DLD1 (cell line): ENCODE measurements around the gene NR4A2.

Experiments
- in situ Hi-C: cut with HindIII; loops from 2 replicates; pipeline ENCODE4 v1.10.0; 2017; ENCODE audit warnings: low sequenced_read_pairs

Gene NR4A2

DNA sequence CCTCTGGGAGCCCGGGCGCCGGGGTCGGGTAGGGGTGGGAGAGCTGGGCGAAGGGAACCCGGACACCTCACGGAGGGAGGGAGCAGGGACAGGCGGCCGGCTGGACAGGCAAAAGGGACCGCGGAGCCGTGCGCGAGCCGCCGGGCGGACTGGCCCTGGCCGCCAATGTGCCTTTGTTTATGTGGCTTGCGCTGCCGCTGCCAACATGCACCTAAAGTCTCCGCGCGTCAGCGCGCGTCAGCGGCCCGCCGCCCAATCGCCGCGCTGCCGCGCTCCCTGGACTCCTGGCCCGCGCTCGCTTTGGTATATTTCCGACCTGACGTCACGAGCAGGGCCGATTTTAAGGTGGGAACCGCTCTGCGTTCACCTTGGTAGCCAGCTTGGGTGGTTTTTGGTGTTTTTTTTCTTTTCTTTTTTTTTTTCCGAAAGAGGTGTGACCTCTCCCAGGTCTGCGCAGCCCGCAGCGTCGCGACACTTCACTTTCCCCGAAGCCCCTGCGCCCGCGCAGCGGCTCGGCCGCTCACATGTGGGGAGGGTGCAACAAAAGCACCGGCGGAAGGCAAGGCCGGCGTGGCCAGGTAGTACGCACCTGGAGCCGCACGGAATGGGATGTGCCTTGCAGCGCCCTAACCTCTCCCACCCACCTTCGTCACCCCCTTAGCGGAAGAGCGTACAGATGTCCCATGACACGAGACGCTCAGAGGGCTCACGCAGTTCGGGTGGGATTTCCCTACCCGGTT is at the start of gene NR4A2:
TSS of gene NR4A2 (minus strand) at position 188 of the 740 bp plus-strand sequence. CDS start 2,535 bp downstream, outside the sequence.
- in situ Hi-C loops = no loop called here

DNA sequence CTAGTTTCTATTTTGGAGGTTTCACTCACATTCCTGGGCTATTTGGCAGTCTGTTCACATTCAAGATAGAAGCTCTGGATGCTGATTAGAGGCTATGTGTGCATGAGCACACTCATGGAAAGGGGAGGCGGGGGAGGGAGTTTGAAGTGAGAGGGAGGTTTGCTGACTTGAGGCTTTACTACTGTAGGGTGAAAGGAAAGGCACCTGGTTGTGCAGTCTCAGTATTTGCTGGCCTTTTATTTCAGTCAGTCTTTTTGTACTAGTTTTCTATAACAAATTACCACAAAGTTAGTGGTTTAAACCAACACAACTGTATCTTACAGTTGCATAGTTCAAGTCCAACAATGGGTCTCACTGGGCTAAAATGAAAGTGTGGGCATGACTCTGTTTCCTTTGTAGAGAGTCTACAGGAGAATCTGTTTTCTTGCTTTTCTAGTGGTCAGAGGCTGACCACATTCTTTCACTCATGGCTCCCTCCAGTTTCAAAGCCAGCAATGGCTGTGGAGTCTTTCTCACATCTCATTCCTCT is 47.7 kb upstream of the NR4A2 start:
- in situ Hi-C loops = no loop called here

DNA sequence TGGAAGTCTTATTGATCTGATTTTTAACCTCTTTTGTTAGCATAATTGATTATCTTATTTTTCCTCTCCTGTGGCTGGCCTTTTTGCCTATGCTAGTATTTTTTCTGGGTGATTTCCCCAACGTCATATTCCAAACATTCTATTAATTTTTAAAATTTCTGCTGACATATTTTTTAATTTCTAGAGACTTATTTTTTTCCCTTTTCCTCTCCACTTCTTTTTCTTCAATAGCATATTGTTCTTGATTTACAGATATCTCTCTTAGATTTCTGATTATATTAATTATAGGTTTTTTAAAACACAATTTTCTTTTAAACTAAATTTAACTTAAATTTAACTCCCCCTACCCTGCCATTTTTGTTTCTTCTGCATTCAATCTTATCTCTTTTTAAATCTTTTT is 47.2 kb upstream of the NR4A2 start:
- in situ Hi-C loops = no loop called here

DNA sequence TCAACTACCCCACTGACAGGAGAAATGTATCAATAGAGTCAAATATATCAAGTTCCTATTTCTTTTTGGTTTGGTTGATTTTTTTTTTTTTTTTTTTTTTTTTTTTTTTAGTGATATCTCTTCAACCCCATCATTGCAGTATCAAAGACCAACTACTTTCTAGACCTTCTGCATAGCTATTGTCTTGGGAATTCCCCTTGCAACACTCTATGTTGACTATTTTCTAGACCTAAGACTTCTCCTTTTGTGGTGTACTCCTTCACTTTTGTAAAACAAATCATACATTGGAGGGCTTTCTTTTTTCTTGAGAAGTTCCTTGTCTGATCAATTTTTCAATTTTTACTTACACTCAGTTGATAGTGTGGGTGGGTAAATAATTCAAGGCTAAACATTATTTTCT is 46.5 kb upstream of the NR4A2 start:
- in situ Hi-C loops = no loop called here

DNA sequence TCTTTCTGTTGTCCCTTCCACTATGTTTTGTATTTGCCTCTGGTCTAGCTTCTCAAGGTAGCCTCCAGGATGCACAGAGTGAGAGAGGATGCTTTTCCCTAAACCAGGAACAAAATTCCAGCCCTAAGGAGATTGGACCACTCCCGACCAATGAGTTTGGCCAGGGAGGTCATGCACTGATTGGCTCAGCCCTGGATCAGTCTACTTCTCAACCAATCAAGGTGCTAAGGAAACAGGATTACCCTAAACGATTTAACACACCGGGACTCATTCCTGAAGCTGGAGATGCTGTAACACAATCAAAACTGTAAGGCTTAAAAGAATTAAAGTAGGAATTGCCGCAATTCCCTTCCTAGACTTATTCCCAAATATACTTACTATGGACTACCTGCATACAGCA is 34.2 kb upstream of the NR4A2 start:
- in situ Hi-C loops = no loop called here

DNA sequence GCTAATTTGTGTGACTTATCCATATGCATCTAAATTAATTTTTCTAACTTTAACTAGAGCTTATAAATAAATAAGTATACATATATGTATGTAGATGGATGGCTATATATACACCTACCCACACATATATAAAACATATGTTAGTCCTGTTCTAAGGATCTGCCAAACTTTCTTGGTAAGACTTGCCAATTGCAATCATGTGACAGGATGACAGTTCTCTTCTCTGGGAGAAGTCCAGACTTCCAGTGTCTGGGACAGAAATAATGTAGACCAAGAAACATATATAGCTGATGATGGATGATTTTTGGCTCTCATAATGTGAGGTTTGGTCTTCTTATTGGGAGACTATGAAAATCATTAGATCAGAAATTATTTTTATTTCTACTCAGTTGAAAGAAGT is 30.6 kb upstream of the NR4A2 start:
- in situ Hi-C loops = no loop called here

DNA sequence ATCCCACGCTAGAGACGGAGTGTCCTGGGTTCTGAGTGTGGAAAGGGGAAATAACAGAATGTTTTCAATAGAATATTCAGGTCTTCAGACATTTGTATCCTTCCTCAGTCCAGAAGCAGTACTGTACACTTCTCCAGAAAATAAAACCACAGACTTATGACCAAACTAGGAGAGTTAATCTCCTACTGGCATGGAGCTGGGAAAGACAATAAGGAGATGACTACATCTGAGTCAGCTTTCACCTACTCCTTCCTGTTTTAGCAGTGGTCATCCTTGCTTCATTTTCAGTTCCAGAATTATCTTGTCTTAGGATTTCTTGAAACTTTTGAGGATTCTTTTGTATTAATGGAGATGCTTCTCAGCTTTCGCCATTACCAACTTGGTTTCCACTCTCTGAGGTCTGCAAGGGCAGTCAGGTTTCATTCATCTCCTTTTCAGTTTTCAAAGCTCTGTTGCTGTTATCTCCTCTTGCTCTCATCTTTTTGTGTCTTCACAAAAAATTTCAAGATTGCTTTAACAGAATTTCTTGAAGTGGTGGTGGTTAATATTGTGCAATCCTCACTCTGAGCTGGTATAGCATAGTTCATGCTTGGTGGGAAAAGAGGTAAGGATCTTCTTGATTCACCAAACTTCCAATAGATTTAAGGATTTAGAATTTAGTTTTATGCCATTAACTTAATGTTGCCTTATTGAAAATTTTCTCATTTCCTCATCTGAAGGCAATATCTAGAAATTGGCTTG is 23.7 kb upstream of the NR4A2 start:
- in situ Hi-C loops = no loop called here

DNA sequence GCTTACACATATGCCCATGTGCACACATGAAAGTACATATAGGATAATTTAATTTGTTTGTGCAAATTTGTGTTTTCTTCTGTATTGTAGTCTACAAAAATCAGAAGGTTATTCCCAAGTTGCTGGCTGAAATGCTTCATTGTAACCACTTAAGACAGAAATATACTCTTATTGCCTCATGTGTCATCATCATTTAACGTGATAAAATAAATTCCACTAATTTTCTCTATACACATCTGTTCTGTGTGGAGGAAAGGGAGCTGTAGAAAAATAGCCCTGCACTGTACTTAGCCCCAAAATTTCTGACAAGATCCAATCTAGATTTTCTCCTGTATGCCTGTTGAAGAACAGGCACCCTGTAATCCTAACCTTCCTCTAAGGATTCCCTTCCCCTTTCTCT is 20.4 kb upstream of the NR4A2 start:
- in situ Hi-C loops = no loop called here

DNA sequence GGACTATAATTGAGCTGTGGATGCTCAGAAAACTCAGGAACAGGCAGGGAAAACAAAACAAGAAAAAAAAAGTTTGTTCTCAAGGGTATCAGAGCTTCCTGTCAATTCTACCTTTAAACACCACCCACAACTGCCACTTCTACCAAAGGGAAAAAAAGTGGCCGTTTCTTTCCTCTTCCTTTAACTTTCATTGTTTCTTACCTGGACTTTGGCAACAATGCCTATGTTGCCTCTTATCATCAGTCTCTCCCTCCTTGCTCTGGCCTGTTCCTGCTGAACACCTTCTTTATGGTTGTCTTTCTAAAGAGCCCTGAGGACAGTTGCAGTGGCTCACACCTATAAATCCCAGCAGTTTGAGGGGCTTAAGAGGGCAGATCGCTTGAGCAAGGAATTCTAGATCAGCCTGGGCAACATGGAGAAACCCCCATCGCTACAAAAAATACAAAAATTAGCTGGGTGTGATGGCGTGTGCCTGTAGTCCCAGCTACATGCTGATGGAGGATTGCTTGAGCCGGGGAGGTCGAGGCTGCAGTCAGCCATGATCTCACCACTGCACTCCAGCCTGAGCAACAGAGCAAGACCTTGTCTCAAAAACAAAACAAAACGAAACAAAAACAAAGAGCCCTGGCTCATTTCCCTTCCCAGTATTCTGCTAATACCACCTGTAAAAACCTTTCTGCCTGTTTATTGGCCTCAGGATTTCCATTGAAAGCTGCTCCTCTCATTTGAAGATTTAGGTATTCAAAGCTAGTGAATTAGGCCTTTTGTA is 18.0 kb upstream of the NR4A2 start:
- in situ Hi-C loops = no loop called here

DNA sequence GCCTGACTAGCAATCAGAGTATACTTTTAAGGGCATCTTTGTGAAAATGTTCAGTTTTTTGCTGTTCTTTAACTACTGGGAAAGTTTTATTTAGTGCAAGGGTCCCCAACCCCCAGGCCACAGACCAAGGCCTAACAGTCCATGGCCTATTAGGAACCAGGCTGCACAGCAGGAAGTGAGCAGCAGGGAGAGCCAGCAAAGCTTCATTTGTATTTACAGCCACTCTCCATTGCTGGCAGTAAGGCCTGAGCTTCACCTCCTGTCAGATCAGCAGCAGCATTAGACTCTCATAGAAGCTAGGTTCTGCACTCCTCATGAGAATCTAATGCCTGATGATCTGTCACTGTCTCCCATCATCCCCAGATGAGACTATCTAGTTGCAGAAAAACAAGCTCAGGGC is 17.1 kb upstream of the NR4A2 start:
- in situ Hi-C loops = no loop called here

DNA sequence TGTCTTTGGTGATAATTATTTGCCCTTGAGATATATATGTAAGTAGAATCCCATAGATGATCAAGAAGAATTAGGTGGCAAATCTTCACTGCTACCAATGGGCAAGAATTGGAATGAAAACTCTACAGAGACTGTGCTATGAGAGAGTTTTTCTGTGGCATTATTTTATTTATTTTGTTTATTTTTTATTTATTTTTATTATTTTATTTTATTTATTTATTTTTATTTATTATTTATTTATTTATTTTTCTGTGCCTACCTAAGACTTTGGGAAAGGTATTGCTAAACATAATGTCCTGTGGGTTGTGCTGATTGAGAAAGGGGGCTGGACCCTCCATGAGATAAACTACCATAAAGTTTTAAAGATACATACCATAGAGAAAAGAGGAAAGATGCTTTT is 16.6 kb upstream of the NR4A2 start:
- in situ Hi-C loops = no loop called here

DNA sequence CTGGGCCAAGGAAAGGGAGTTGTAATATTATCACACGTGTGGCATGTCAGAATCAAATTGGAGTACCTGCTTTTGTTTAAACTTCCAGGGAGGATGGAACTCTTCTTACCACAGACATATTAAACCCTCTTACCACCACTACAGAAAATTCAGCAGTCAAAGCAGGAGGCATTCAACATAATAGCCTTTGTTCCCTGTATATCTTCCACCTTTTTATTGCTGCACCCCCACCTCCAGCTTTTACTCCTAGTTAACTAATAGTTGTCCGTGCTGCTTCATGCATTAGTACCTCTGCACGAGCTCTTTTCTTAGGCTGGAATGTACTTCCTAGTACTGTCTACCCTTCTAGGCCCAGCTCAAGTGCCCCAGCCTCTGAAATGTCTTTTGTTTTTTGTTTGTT is 14.9 kb upstream of the NR4A2 start:
- in situ Hi-C loops = no loop called here

DNA sequence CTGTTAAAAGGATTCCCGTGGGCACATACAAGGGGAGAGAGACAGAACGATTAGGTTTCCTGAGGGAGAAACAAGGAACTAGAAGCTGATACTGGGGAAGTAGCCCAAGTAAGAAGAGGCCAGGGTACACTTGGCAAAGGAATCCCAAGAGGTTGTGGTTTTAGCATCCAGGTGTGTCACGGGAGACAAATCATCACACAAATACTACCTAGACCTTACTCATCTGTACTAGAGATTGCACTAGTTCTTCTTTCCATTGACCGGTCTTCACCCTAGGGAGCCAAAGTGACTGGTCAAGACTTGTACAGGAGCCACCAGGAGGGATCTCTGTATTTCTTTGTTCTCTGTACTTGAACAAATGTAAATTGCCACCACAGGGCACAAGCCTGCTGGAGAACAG is 14.2 kb upstream of the NR4A2 start:
- in situ Hi-C loops = no loop called here

DNA sequence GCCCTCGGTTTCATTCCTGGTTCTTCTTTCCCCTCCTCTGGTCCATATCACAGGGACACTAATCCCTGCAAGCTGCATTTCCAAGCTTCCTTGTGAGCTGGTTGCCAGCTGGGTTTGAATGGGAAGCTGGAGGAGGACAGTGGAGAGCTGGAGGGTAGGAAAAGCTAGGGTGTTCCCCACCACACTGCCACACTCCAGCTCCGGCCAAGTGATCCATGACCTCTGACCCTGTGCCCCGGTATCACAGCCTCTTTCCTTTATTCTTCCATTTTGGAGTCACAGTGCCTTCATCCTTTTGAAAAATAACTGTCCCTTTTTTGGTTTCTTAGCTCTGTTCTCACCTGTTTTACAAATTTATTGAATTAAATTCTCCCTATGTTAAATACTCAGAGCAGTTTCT is 13.1 kb upstream of the NR4A2 start:
- in situ Hi-C loops = no loop called here

DNA sequence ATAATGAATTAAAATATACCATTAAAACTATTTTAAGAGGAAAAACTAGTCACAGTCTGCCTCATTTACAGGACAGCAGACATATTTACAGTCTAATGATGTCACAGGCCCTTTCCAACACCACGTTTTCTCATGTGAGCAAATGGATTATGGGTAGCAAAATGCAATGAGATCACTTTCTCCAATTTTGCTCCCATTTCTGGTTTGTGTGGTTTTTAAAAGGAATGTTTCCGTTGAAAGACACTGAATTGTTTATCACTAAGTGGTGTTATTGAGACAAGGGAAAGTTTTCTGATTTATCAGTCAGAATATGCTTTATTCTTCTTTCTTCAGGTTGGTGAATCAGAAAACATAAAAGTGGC is 11.4 kb upstream of the NR4A2 start:
- in situ Hi-C loops = no loop called here

DNA sequence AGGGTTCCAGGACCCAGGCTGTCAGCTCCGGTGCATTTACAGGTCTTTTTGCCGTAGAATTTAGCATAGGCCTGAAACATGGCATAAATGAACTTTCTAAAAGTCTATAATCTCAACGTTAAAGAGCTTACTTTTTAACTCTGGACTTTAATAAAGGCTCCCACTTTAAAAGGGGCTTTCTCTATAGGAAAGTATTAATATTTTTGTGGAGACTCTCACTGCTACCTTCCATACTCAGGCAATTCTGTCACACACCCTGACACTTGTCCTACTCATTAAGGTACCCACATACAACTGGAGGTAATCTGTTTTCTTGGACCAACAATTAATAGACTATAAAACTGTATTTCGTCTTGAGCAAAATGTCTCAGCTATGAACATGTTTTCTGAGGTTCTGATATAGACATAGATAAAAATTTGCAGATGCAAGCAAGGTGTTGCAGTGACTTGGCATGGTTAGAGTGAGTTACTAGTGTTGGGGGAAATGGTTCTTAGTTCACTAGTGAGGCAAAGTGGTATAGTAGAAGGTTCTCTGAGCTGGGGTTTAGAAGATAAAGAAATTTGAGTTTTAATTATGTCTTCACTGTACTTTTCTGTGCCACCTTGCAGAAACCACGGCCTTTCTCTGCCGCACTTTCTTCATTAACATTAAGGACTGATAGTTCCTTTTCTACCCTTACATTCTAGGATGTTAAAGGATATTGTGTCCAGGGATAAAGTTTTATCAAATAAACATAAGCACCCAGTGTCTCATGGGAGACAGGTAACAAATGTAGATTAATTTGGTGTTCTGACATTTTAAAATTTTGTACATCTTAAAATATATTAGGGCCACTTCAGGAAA is 10.8 kb upstream of the NR4A2 start:
- in situ Hi-C loops = no loop called here

DNA sequence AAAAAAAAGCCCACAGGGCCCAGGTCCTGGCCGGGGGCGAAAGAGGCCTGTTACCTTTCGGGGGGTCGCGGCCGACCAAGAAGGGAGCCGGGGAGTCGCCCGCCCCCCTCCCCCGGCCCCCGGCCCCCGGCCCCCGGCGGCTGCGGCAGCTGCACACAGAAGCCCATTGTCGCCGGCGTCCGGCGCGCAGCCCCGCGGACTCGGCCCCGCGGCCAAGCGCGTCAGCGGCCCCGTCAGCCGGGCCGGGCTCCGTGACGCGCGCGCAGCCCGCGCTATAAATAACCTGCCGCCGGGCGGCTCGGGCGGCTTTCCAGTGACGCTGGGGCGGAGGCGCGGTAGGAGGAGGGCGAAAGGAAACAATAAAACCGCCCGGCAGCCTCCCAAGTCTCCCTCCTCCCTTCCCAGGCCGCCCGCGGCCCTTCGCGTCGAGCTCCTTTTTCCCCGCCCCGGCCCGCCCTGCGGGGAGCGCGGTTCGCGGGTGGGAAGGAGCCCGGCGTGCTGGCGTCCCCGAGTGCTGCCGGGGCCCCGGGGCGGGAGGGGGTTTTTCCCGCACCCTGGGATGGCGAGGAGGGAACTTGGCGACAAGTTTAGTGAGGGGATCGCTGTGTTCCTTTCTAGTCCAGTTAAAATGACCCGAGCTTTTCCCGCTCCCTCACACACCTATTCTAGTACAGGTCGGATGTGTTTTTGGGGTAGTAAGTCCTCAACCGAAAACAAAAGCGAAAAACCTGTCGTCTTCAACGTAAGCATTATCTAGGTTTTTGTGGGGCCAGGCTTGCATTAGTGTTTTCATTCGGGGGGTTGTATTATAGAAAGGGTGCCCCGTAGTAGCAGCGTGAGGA is 10.0 kb upstream of the NR4A2 start:
- in situ Hi-C loops = no loop called here

DNA sequence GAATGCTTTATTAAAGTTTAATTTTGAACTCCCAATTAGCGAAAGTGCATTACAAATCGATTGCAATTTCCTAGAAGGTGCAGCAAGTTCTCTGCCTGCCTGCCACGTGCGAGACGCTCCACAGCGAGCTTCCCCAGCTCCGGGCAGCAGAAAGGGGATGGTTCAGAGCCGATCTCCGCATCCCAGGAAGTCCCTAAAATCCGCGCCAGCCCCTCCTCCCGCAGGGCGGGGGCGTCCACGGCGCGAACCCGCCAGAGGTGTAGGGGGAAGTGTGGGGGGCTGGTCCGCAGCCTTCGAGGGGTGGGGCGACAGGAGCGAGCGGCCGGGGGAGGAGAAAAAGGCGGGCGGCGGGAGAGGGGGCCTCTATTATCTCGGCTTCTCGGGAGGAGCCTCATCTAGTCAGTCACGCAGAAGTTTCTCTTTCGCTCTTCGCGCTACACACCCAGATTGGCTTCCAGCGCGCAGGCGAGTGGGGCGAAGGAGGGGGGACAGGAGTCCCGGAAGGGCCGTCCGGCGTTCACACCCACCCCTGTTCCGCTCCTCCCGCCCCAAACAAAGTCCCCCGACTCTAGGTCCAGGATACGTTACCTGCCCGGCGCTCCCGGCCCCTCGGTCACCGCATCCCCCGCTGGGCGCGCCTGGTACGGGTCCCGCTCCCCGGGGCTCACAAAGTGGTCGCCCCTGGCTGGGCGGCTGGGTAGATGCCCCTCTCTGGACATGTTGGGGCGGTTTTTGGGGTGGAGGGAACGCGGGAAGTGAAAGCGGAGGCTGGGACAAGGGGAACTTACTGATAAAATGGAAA is 9.1 kb upstream of the NR4A2 start:
- in situ Hi-C loops = no loop called here

DNA sequence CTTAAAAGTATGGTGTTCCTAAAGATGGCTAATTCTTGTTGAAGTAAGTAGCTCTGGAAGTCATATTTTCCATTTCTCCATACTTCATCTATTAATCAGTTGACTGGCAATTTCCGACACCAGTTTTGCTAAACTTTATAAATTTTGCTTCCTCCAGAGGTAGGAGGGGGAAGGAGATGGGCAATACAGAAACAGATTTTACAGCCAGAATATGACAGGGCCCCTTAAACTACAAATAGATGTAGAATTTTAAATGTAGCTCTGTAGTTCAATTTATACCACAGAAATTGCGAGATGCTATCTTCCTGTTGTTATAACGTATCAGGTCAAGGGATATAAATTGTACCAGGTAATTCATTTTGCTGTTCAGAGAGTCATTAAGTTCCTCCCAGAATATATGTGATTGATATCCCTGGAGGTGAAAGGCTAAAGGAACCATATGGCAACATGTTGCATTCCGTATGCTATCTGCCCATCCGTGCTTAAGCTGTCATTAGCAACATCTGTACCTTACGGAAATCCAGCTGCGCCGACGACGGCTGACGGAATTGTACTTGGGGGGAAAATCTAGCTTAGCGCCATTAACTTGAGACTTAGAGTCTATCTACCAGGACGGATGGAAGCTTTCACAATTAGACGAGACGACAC is 8.4 kb upstream of the NR4A2 start:
- in situ Hi-C loops = no loop called here
